Testis (tissue), 3 donors: ENCODE results near the gene KIF21B. TPM values are rescaled to one million over a fixed set of nuclear protein-coding genes. Genes with fewer than 3 reads are reported as not detected.

Experiments used
- DNase-seq: peaks from one replicate; pipeline ENCODE4 v3.0.0-alpha.2; 2019
- H3K27ac ChIP-seq, 2 donors: fragments of 200-600 bp; sonication (generic); one replicate each; pipeline ENCODE4 v1.5.1; 2019
- H3K27me3 ChIP-seq: fragments of 200-600 bp; sonication (generic); one replicate; pipeline ENCODE4 v1.5.1; 2019
- H3K36me3 ChIP-seq: fragments of 200-600 bp; sonication (generic); one replicate; pipeline ENCODE4 v1.5.1; 2017; ENCODE audit warnings: low read depth; ENCODE audit errors: missing control alignments
- H3K4me1 ChIP-seq: fragments of 200-600 bp; sonication (generic); one replicate; pipeline ENCODE4 v1.5.1; 2019
- H3K4me3 ChIP-seq, 2 donors: fragments of 200-600 bp; sonication (generic); one replicate each; pipeline ENCODE4 v1.5.1; 2017 to 2019
- H3K9me3 ChIP-seq: fragments of 200-600 bp; sonication (generic); one replicate; pipeline ENCODE4 v1.5.1; 2017
- POLR2A ChIP-seq: fragments of 450-650 bp; IDR thresholded peaks from one replicate; pipeline ENCODE4 v1.6.1; 2017; ENCODE audit warnings: antibody characterized with exemption, mild to moderate bottlenecking, moderate library complexity
- WGBS, 2 donors: methylation state at CpG; one replicate each; pipeline ENCODE4 v1.1.5; 2018; 5-methylcytosine and 5-hydroxymethylcytosine counted together
- intact Hi-C: fragments of 100-400 bp; cut with DNase I; formaldehyde crosslinking; loops from one replicate; pipeline ENCODE4 v1.15.1; 2023; ENCODE audit warnings: low total_unique reads
- polyA plus RNA-seq: library from polyadenylated mRNA; stranded (reverse); fragments of 350-450 nt; fragmentation: Illumina TruSeq; extraction: RNeasy Lipid Tissue Mini Kit (QIAGEN cat#74804); gene quantifications from one replicate; pipeline ENCODE4 v1.2.3, GENCODE V29; 2014; ENCODE audit warnings: low read depth, low replicate concordance; ENCODE audit not compliant: insufficient read depth
- total RNA-seq, 2 donors: library from RNA; depleted of rRNA; stranded (reverse); fragments of >200 nt; gene quantifications; one replicate each; pipeline ENCODE4 v1.2.3, GENCODE V29; 2016
- TF ChIP-seq, protein P1 (sequence below), 3 experiments: fragments of 450-650 bp in 2 of 3; fragments of 200-600 bp in 1 of 3; sonication (generic) in 1 of 3; IDR thresholded peaks; one replicate each; pipeline ENCODE4 v1.5.1; 2016 to 2019; ENCODE audit warnings: antibody characterized with exemption in 3 of 3, mild to moderate bottlenecking in 2 of 3, moderate library complexity in 1 of 3

The KIF21B gene
- total and polyA plus RNA-seq, 3 donors from 2014 or later: 23.3 to 32.7 (median 32.3) TPM

DNA sequence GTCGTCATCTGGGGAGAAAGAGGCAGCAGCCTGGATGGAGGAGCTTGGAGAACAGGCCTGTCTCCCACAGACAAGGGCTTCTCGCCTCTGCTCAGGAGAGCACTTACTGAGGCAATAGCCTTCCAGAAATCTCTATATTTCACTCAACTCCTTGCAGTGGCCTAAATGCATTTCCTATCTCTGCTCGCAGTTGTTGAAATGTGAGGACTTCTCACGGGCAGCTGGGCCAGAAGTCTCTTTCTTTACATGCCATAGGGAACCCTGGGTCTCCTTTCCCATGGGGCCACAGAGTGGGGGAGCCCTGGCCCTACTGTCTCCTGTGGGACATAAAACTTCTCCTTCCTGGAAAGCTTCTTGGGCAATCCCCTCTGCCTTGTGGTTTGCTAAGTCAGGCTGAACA lies 43.5 kb upstream of the KIF21B start:
- Histone ChIP-seq H3K4me1 (no peaks in the 10 kb centered on the region), H3K27me3 (no peaks in the 10 kb centered on the region), H3K9me3 (no peaks in the 10 kb centered on the region), H3K36me3 (no peaks in the 10 kb centered on the region), H3K27ac (no peak overlapping the region), H3K4me3 (no peak overlapping the region)
- no peak for DNase-seq
- TF ChIP-seq POLR2A: no peak
- TF ChIP-seq, protein P1, sequence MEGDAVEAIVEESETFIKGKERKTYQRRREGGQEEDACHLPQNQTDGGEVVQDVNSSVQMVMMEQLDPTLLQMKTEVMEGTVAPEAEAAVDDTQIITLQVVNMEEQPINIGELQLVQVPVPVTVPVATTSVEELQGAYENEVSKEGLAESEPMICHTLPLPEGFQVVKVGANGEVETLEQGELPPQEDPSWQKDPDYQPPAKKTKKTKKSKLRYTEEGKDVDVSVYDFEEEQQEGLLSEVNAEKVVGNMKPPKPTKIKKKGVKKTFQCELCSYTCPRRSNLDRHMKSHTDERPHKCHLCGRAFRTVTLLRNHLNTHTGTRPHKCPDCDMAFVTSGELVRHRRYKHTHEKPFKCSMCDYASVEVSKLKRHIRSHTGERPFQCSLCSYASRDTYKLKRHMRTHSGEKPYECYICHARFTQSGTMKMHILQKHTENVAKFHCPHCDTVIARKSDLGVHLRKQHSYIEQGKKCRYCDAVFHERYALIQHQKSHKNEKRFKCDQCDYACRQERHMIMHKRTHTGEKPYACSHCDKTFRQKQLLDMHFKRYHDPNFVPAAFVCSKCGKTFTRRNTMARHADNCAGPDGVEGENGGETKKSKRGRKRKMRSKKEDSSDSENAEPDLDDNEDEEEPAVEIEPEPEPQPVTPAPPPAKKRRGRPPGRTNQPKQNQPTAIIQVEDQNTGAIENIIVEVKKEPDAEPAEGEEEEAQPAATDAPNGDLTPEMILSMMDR (IDR thresholded peaks at IDR 0.05): no peak
- intact Hi-C loops: no loop called here
- 95 to 100% methylated on average over 2 to 4 of the region's 4 CpGs for WGBS, 2 donors

DNA sequence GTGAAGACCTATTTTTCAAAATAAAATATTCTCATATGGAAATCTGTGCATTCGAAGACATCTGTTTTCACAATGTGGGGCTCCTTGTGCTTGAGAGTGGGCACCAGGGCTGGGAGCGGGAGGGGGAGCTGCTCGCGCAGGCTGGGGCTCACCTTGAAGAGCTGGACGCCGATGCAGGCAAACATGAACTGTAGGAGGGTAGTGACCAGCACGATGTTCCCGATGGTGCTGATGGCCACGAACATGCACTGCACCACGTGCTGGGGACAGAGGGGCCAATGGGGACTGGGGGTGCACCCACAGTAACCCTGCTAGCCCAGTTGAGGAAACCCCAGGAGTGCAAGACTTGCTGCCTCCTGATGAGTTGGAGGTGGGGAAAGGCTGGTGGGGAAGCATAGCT lies 42.2 kb upstream of the KIF21B start:
- Histone ChIP-seq H3K27me3 (no peaks in the 10 kb centered on the region), H3K27ac (no peak overlapping the region), H3K4me3 (no peak overlapping the region), H3K4me1 (no peaks in the 10 kb centered on the region), H3K9me3 (no peaks in the 10 kb centered on the region), H3K36me3 (no peaks in the 10 kb centered on the region)
- DNase-seq: no peak
- TF ChIP-seq, protein P1 (IDR thresholded peaks at IDR 0.05): no peak
- no peak for TF ChIP-seq POLR2A
- 92 to 95% methylated on average over 10 of the region's 10 CpGs for WGBS, 2 donors
- intact Hi-C loops: no loop called here

DNA sequence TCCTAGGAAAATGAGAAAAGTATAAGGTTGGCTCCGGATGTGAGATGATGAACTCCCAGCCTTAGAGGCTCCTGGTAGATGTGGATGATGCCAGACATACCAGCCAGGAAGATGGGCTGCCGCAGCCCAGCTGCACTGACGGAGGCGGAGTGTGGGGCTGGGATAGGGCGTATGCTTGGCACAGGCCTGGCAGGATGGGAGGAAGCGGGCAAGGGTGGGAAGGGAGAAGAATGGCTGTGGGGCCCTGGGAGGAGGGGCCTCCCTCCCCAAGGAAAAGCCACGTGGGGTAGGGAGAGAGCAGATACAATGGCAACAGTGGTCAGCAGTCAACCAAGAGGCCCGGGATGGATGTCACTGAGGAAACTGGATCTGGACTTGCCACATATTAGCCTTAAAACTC lies 41.3 kb upstream of the KIF21B start:
- Histone ChIP-seq H3K4me3 (no peak overlapping the region), H3K4me1 (no peaks in the 10 kb centered on the region), H3K27me3 (no peaks in the 10 kb centered on the region), H3K36me3 (no peaks in the 10 kb centered on the region), H3K9me3 (no peaks in the 10 kb centered on the region), H3K27ac (no peak overlapping the region)
- TF ChIP-seq, protein P1 (IDR thresholded peaks at IDR 0.05): no peak
- TF ChIP-seq POLR2A: no peak
- 85 to 90% methylated on average over 8 of the region's 8 CpGs for WGBS, 2 donors
- intact Hi-C loops: no loop called here
- no peak for DNase-seq

DNA sequence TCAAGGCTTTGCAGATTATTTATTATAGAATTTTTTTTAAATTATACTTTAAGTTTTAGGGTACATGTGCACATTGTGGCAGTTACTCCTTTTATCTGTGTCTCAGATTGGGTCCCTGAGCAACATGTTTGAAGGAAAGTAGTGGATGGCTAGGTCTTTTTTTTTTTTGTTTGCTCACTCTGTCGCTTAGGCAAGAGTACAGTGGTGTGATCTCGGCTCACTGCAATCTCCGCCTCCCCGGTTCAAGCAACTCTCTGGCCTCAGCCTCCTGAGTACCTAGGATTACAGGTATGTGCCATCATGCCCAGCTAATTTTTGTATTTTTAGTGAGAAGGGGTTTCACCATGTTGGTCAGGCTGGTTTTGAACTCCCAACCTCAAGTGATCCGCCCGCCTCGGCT lies 39.6 kb upstream of the KIF21B start:
- no peaks in the 10 kb centered on the region for H3K9me3 ChIP-seq
- H3K36me3 ChIP-seq: no peaks in the 10 kb centered on the region

DNA sequence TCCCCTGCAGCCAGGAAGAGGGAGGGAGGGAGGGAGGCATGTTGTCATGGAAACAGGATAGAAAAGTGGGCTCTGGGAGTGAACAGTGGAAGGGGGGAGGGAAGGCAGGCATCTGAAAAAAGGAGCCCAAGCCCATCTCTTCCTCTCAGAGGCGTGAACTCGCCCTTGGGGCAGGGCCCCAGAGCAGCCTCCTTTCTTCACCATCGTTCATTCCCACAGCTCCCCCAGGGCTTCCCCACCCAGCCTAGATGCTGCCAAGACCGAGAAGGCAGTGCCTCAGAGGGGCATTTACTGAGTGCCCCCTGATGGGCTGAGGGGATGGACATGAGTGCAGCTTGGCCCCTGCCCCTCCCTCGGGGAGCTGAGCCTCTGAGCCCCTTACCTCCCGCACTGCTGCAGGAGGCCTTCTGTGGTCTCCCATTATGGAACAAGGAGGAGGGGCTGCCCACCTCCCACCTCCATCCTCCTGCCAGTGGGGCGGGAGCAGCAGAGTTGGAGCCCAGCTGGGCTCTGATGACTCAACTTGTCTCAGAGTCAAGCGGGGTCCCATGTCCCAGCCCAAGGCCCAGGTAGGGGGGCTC lies 39.1 kb upstream of the KIF21B start:
- WGBS, 2 donors: 70 to 81% methylated on average over 6 to 8 of the region's 8 CpGs
- H3K27ac ChIP-seq: no peak overlapping the region
- DNase-seq: no peak
- H3K36me3 ChIP-seq: no peaks in the 10 kb centered on the region
- H3K4me3 ChIP-seq: no peak overlapping the region
- intact Hi-C loops: no loop called here
- H3K9me3 ChIP-seq: no peaks in the 10 kb centered on the region
- no peak for TF ChIP-seq POLR2A
- TF ChIP-seq, protein P1 (IDR thresholded peaks at IDR 0.05): no peak
- no peaks in the 10 kb centered on the region for H3K27me3 ChIP-seq
- H3K4me1 ChIP-seq: no peaks in the 10 kb centered on the region

More for the DNA sequence above, 39.6 kb upstream of the KIF21B start:
- Histone ChIP-seq H3K27me3 (no peaks in the 10 kb centered on the region), H3K4me3 (no peak overlapping the region), H3K4me1 (no peaks in the 10 kb centered on the region), H3K27ac (no peak overlapping the region)
- intact Hi-C loops: no loop called here
- DNase-seq: no peak
- 93 to 96% methylated on average over 7 of the region's 7 CpGs for WGBS, 2 donors
- TF ChIP-seq, protein P1 (IDR thresholded peaks at IDR 0.05): no peak
- no peak for TF ChIP-seq POLR2A
